H9 (cell line): ENCODE data around the gene ANAPC2. TPM values are rescaled to one million over a fixed set of nuclear protein-coding genes. Genes with fewer than 3 reads are reported as not detected.

Source experiments
- DNase-seq: peaks from one replicate; pipeline ENCODE4 v3.0.0-alpha.2; 2017
- H2AFZ ChIP-seq: one replicate; pipeline ENCODE4 v1.6.1; 2013; ENCODE audit warnings: mild to moderate bottlenecking, low read length, control low read depth, moderate library complexity
- H2AK5ac ChIP-seq: 2 replicates; pipeline ENCODE4 v1.6.1; 2013; ENCODE audit warnings: low read length, control low read depth, mixed read lengths; ENCODE audit not compliant: insufficient read length
- H2BK120ac ChIP-seq: one replicate; pipeline ENCODE4 v1.6.1; 2013; ENCODE audit warnings: low read depth, mild to moderate bottlenecking, low read length, control low read depth, inconsistent platforms; ENCODE audit not compliant: poor library complexity, severe bottlenecking
- H2BK12ac ChIP-seq: 2 replicates; pipeline ENCODE4 v1.6.1; 2013; ENCODE audit warnings: low read length, control low read depth, mixed read lengths, low read depth; ENCODE audit not compliant: insufficient read length
- H2BK15ac ChIP-seq: 2 replicates; pipeline ENCODE4 v1.6.1; 2013; ENCODE audit warnings: low read depth, low read length, control low read depth
- H2BK20ac ChIP-seq: one replicate; pipeline ENCODE4 v1.6.1; 2013; ENCODE audit warnings: low read depth, mild to moderate bottlenecking, low read length, control low read depth, inconsistent platforms; ENCODE audit not compliant: poor library complexity, severe bottlenecking
- H2BK5ac ChIP-seq: 2 replicates; pipeline ENCODE4 v1.6.1; 2013; ENCODE audit warnings: low read length, control low read depth, mixed read lengths; ENCODE audit not compliant: insufficient read length
- H3K14ac ChIP-seq: 2 replicates; pipeline ENCODE4 v1.6.1; 2013; ENCODE audit warnings: low read length, control low read depth; ENCODE audit not compliant: insufficient read depth
- H3K18ac ChIP-seq: 2 replicates; pipeline ENCODE4 v1.6.1; 2013; ENCODE audit warnings: low read depth, mild to moderate bottlenecking, mixed read lengths, low read length, control low read depth; ENCODE audit not compliant: insufficient read length
- H3K23ac ChIP-seq: 2 replicates; pipeline ENCODE4 v1.6.1; 2013; ENCODE audit warnings: low read length, control low read depth, mixed read lengths, low read depth; ENCODE audit not compliant: insufficient read length
- H3K23me2 ChIP-seq: 2 replicates; pipeline ENCODE4 v1.6.1; 2013; ENCODE audit warnings: low read depth, mild to moderate bottlenecking, mixed read lengths, low read length, control low read depth; ENCODE audit not compliant: insufficient read length, poor library complexity, severe bottlenecking
- H3K27ac ChIP-seq: 2 replicates; pipeline ENCODE4 v1.5.1; 2013; ENCODE audit warnings: low read length, control low read depth, mixed read lengths, low read depth; ENCODE audit not compliant: insufficient read length
- H3K27me3 ChIP-seq: 2 replicates; pipeline ENCODE4 v1.6.1; 2013; ENCODE audit warnings: low read length, control low read depth, inconsistent platforms; ENCODE audit not compliant: insufficient read depth
- H3K4ac ChIP-seq: 2 replicates; pipeline ENCODE4 v1.6.1; 2013; ENCODE audit warnings: low read depth, mild to moderate bottlenecking, control low read depth, inconsistent platforms, low read length, moderate library complexity
- H3K4me1 ChIP-seq: 2 replicates; pipeline ENCODE4 v1.6.1; 2013; ENCODE audit warnings: low read length, control low read depth, inconsistent platforms; ENCODE audit not compliant: insufficient read depth
- H3K4me2 ChIP-seq: 2 replicates; pipeline ENCODE4 v1.6.1; 2013; ENCODE audit warnings: low read length, control low read depth, mixed read lengths; ENCODE audit not compliant: insufficient read length, insufficient read depth
- H3K56ac ChIP-seq: 2 replicates; pipeline ENCODE4 v1.6.1; 2013; ENCODE audit warnings: low read depth, mild to moderate bottlenecking, mixed read lengths, low read length, control low read depth; ENCODE audit not compliant: insufficient read length
- H3K79me1 ChIP-seq: 2 replicates; pipeline ENCODE4 v1.6.1; 2013; ENCODE audit warnings: low read depth, mild to moderate bottlenecking, moderate library complexity, low read length, control low read depth, inconsistent platforms; ENCODE audit not compliant: insufficient read depth, poor library complexity, severe bottlenecking
- H3K79me2 ChIP-seq: 2 replicates; pipeline ENCODE4 v1.6.1; 2013; ENCODE audit warnings: low read length, control low read depth, inconsistent platforms; ENCODE audit not compliant: insufficient read depth
- H3K9ac ChIP-seq: 2 replicates; pipeline ENCODE4 v1.6.1; 2013; ENCODE audit warnings: low read length, control low read depth, mixed read lengths; ENCODE audit not compliant: insufficient read length; ENCODE audit errors: extremely low read depth
- H3K9me3 ChIP-seq: one replicate; pipeline ENCODE4 v1.6.1; 2013; ENCODE audit warnings: low read depth, low read length, inconsistent platforms; ENCODE audit not compliant: control insufficient read depth
- H3T11ph ChIP-seq: one replicate; pipeline ENCODE4 v1.6.1; 2013; ENCODE audit warnings: mild to moderate bottlenecking, low read length, control low read depth, inconsistent platforms
- H4K20me1 ChIP-seq: one replicate; pipeline ENCODE4 v1.6.1; 2013; ENCODE audit not compliant: control insufficient read depth, insufficient read length, insufficient read depth
- H4K5ac ChIP-seq: 2 replicates; pipeline ENCODE4 v1.6.1; 2013; ENCODE audit warnings: low read depth, mild to moderate bottlenecking, mixed read lengths, low read length, control low read depth; ENCODE audit not compliant: insufficient read length
- H4K8ac ChIP-seq: replicated peaks from 2 replicates; pipeline ENCODE4 v1.6.1; 2013; ENCODE audit warnings: low read length, control low read depth, mixed read lengths, low read depth; ENCODE audit not compliant: insufficient read length
- H4K91ac ChIP-seq: 2 replicates; pipeline ENCODE4 v1.6.1; 2013; ENCODE audit warnings: low read depth, mild to moderate bottlenecking, moderate library complexity, mixed read lengths, low read length, control low read depth; ENCODE audit not compliant: insufficient read length
- H3K27ac Mint-ChIP-seq, 3 experiments: 2 replicates in 2 of 3; 3 replicates in 1 of 3; pipeline ENCODE4 v1.8.0; 2020 to 2021; ENCODE audit warnings: mixed read lengths in 3 of 3, mild to moderate bottlenecking in 1 of 3, moderate library complexity in 1 of 3
- H3K27me3 Mint-ChIP-seq: 2 replicates; pipeline ENCODE4 v1.8.0; 2021; ENCODE audit warnings: low read depth, mild to moderate bottlenecking, moderate library complexity, mixed read lengths
- H3K36me3 Mint-ChIP-seq, 3 experiments: 2 replicates in 2 of 3; 3 replicates in 1 of 3; pipeline ENCODE4 v1.8.0; 2020 to 2021; ENCODE audit warnings: low read depth in 3 of 3, mixed read lengths in 3 of 3; ENCODE audit not compliant: insufficient read depth in 1 of 3
- H3K4me1 Mint-ChIP-seq, 2 experiments: 2 replicates each; pipeline ENCODE4 v1.8.0; 2020; ENCODE audit warnings: mixed read lengths in 2 of 2
- H3K4me3 Mint-ChIP-seq, 2 experiments: 2 replicates in 1 of 2; 3 replicates in 1 of 2; pipeline ENCODE4 v1.8.0; 2020 to 2021; ENCODE audit warnings: mild to moderate bottlenecking in 2 of 2, mixed read lengths in 2 of 2, moderate library complexity in 1 of 2
- H3K9me3 Mint-ChIP-seq, 2 experiments: 2 replicates in 1 of 2; 3 replicates in 1 of 2; pipeline ENCODE4 v1.8.0; 2020; ENCODE audit warnings: mild to moderate bottlenecking in 2 of 2, mixed read lengths in 2 of 2, moderate library complexity in 1 of 2
- WGBS: extraction: QIAGEN DNeasy Blood & Tissue Kit; methylation state at CpG from one replicate; pipeline ENCODE4 v1.1.7; 2013; ENCODE audit warnings: missing lambda C conversion rate, low lambda C conversion rate, mixed read lengths; ENCODE audit not compliant: insufficient read length; ENCODE audit errors: extremely low coverage; 5-methylcytosine and 5-hydroxymethylcytosine counted together
- total RNA-seq: library from RNA; stranded (reverse); gene quantifications from 2 replicates; pipeline ENCODE4 v1.2.1, GENCODE V29; 2021
- TF ChIP-seq, protein P1 (sequence below): fragments of 200-600 bp; sonication (generic); conservative IDR thresholded peaks from 3 replicates; pipeline ENCODE4 v1.8.0; 2021; ENCODE audit warnings: antibody characterized with exemption, mild to moderate bottlenecking

The ANAPC2 gene
- total RNA-seq, 1 experiment from 2014 or later = 54.8 TPM

DNA sequence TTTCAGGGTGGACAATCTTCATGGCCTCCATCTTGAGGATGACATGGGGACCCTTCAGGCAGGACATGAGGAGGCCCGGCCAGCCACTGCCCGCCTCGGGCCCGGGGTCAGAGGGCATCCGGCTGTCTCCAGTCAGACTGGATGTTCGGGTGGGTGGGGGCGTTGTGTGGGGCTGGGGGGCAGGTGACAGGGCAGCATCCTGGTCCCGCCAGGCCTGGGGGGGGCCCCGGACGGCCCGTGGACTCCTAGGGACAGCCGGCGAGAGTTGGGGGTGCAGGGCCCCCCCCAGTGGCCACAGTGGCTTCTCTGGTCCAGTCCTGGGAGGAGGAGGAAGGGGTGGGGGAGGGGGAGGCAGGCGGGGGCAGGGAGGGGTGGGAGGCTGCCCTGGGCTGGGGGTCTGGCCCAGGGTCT lies 32.7 kb upstream of the ANAPC2 start:
- H3K4ac ChIP-seq = no peak overlapping the region
- H3K56ac ChIP-seq = no peak overlapping the region
- no peak overlapping the region for H4K5ac ChIP-seq
- H3K9me3 Mint-ChIP-seq = no peaks in the 10 kb centered on the region
- no peak overlapping the region for H4K91ac ChIP-seq
- no CpG with 5 or more reads among the region's 14 CpGs for WGBS
- no peak overlapping the region for H3K4me2 ChIP-seq
- no peaks in the 10 kb centered on the region for H3K79me1 ChIP-seq
- no peak overlapping the region for H2AFZ ChIP-seq
- H3K9ac ChIP-seq = no peak overlapping the region
- no peak overlapping the region for H4K8ac ChIP-seq
- H3K9me3 ChIP-seq = no peaks in the 10 kb centered on the region
- no peak overlapping the region for H2BK5ac ChIP-seq
- peaks cover 0 to 11% (median 0%) of the 10 kb centered on the region in 3 experiments; a peak in 1 of 7 replicates for H3K36me3 Mint-ChIP-seq
- H3K18ac ChIP-seq = no peak overlapping the region
- no peak overlapping the region for H2AK5ac ChIP-seq
- H3K27me3 ChIP-seq = no peaks in the 10 kb centered on the region
- H2BK120ac ChIP-seq = no peak overlapping the region
- H3K23ac ChIP-seq = no peak overlapping the region
- TF ChIP-seq, protein P1, sequence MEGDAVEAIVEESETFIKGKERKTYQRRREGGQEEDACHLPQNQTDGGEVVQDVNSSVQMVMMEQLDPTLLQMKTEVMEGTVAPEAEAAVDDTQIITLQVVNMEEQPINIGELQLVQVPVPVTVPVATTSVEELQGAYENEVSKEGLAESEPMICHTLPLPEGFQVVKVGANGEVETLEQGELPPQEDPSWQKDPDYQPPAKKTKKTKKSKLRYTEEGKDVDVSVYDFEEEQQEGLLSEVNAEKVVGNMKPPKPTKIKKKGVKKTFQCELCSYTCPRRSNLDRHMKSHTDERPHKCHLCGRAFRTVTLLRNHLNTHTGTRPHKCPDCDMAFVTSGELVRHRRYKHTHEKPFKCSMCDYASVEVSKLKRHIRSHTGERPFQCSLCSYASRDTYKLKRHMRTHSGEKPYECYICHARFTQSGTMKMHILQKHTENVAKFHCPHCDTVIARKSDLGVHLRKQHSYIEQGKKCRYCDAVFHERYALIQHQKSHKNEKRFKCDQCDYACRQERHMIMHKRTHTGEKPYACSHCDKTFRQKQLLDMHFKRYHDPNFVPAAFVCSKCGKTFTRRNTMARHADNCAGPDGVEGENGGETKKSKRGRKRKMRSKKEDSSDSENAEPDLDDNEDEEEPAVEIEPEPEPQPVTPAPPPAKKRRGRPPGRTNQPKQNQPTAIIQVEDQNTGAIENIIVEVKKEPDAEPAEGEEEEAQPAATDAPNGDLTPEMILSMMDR = no peak
- H3K23me2 ChIP-seq = peaks cover 18% of the 10 kb centered on the region
- H3K4me3 Mint-ChIP-seq = peak overlapping the region; percentile 22 to 60; a peak in 3 of 5 replicates
- no peak overlapping the region for H2BK20ac ChIP-seq
- H3K27ac ChIP-seq = no peak overlapping the region
- no peak overlapping the region for H3K27ac Mint-ChIP-seq
- no peaks in the 10 kb centered on the region for H3K27me3 Mint-ChIP-seq
- H3K4me1 ChIP-seq = no peaks in the 10 kb centered on the region; the same call in 1 of the 2 replicates
- H4K20me1 ChIP-seq = no peaks in the 10 kb centered on the region
- peaks cover 4 to 8% of the 10 kb centered on the region in 2 experiments for H3K4me1 Mint-ChIP-seq
- no peak overlapping the region for H2BK15ac ChIP-seq
- H3K79me2 ChIP-seq = no peaks in the 10 kb centered on the region
- H3T11ph ChIP-seq = no peak overlapping the region
- H3K14ac ChIP-seq = no peak overlapping the region
- H2BK12ac ChIP-seq = no peak overlapping the region
- DNase-seq = no peak
